NK-92 treated with Interleukin-12 subunit alpha and Interleukin-12 subunit beta, amount 100 ng/mL, for 24 hours (cell line): ENCODE measurements around the gene EPS8.

Experiments
- DNase-seq: peaks from one replicate; lab custom pipeline; 2025; lab: John Stamatoyannopoulos, UW

EPS8 gene

GRCh38 chr12:15789220-15790171 is at the start of gene EPS8:
Gene EPS8 (minus strand): TSS chr12:15789388. CDS start chr12:15682951, 106,437 bp downstream.
- no peak for DNase-seq

DNA sequence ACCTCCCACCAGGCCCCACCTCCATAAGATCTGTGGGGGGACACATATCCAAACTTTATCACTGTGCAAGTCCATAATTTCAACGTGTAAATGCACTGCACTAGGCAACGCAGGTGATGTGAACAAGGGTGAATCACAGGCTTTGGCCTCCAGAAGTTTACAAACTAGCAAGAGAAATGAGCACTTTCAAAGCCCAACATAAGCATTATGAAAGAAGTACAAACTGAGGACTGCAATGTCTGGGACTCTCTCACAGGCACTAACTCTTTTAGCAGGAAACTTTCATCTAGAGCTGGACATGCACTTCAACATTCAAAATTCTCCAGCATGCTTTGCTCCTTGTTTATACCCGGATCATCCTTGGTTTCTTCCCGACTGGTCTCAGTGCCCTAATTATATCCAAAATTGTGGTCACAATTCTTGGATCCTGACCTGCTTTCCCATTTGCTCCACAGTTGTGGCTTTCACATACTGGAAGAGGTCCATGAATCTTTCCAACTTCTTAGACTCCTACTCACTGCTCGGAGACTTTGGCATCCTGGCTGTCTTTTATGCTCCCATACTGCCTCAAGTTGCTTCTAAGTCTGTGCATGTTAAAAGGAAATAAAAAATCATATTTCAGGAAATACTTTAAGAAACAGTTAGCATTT is 48.1 kb upstream of the EPS8 start:
- no peak for DNase-seq

- no peak for DNase-seq
Measured at GRCh38 chr12:15834575-15834974, 45.4 kb upstream of the EPS8 start.

DNA sequence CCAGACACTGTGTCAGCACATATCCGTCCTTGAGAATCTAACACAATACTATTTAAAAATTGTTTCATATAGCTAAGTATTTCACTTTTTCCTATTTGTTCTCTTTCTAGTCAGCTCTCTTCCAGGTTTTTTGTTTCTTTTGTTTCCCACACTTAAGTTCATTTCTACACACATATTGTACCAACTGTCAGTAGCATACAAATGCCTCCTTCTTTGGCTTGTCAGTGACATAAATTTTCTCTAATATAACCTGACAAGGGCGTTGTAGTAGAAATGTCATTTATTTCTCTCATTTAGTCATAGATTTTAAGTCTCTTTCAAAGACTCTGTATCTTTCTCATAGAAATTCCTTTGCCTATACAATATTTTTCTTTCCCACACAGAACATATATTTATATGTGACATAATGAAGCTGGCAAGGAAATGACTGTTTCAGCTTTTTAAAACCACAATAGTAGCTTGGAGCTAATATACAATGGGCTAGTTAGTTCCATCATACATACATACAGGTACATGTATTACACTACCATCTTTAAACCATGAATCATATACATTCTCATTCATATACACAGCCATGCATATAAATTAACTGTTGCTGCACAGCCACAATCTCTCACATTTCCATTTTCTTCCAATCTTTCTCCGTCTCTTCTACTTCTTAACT is 42.3 kb upstream of the EPS8 start:
- DNase-seq: no peak

DNA sequence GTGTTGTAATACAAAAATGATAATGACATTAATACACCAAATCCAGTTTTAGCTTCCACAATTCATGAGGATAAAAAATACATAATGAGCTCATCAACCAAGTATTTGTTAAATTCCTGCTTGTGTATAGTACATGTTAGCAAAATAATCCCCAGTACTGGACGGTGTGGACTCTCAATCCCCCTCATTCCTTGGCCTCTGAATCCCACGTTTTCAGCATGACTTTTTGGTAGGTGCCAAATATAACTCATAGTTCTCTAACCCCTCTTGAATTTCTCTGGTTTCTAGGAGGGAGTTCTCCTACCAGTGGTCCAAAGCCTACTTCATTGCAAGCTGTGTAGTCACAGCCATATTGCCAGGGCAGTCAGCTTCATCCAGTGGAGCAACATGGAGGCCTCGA is 41.4 kb upstream of the EPS8 start:
- no peak for DNase-seq

DNA sequence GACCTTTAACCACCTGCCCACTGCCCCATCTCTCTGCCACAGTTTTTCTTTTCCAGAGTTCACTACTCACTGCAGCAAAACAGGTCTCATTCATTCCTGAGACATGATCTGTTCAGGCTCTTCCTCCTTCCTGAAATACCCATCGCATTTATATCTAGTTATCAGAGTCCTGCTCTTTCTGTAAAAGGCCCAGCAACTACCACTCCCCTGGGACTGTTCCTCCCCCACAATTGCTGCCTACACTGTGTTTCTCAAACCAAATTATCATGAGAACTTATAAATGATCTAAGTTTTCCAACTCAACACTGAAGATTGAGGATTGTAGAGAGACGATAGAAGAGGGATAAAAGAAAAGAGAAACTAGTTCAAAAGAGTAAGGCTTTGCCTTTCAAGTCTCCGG is 40.8 kb upstream of the EPS8 start:
- DNase-seq: no peak

- no peak for DNase-seq
Measured at GRCh38 chr12:15829255-15829654, 40.1 kb upstream of the EPS8 start.

DNA sequence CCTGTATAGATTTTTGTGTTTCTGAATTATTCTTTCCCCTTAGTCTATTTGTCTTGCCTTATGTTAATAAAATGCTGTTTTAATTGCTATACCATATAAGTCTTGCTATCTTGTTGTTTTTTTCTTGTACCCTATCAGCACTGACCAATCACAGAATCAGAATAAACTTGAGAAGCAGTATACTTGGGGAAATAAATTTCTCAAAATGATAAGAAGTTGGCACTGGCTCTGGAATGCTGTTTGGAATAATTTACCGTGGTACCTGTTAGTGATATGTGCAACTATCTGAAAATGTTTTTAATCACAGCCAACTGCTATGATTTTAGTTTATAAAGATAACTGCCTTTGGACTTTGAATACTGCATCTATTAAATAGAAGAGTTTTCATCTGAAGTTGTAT is 37.9 kb upstream of the EPS8 start:
- DNase-seq: no peak

DNA sequence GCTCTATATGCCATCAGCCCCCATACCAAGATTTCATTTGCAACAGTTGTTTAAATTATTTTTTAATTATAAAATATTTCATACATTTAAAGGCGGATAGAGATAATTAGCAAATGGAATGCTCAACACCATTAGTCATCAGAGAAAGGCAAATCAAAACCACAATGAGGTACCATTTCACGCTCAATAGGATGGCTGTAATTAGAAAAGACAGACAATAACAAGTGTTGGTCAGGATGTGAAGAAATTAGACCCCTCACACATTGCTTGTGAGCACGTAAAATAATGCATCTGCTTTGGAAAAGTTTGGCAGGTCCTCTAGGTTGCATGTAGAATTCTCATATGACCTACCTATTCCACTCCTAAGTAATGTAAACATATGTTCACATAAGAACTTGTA is 35.3 kb upstream of the EPS8 start:
- no peak for DNase-seq

DNA sequence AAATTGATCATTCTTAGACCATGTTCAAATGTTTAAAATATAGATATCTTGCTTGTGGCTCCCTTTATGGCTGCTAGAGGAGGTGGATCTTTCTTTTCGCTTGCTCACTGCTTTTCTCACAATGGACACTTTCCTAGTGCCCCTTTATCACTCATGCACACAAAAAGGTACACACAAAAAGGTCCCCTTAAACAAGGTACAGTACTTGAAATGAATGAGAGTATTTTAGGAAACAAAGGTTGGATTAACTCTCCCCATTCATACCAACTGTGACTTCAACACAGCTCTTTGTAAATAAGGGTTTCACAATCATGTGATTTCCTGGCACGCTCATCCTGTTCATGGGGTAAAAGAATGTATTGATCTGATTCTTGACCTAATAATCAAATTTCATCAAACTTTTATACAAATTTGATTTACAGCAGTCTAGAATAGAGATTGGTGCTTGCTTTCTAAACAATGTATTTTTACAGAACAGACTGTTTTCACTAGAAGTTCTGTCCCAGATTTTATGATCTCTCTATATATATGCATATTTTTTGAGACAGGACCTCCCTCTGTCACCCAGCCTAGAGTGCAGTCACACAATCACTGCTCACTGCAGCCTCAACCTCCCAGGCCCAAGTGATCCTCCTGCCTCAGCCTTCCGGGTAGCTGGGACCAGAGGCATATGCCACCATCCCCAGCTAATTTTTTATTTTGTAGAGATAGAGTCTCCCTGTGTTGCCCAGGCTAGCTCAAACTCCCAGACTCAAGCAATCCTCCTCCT is 34.4 kb upstream of the EPS8 start:
- no peak for DNase-seq

DNA sequence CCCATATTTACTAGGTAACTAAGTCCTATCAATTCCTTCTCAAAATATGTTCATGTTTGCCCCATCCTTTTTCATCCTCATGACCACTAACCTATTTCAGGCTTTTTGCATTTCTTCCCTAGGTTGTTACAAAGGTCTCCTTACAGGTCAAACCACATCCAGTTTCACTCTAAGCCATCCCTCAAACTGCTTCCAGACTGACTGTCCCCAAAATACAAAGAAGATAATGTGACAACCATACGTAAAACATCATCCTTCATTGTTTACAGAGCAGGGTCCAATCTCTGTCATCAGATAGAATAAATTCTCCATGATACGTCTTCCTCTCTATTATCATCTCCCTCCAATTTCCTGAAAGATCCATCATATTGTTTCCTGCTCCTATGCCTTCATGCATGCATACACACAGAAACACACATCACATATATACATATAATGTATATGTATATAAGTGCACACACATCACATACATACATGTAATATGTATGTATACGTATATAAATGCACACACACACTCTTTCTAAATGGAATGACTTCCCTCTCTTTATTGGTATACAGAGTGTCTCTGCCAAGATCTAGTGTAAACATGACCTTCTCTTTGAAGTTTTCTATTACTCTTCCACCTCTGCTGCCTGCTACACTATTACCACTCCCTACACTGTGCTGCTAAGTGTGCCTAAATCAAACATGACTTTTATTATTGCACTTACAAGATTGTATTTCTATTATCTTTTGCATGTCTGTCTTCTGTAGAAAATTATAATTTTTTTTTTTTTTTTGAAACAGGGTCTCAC is 30.7 kb upstream of the EPS8 start:
- no peak for DNase-seq

GRCh38 chr12:15818418-15818817 is 29.2 kb upstream of the EPS8 start:
- DNase-seq: no peak

DNA sequence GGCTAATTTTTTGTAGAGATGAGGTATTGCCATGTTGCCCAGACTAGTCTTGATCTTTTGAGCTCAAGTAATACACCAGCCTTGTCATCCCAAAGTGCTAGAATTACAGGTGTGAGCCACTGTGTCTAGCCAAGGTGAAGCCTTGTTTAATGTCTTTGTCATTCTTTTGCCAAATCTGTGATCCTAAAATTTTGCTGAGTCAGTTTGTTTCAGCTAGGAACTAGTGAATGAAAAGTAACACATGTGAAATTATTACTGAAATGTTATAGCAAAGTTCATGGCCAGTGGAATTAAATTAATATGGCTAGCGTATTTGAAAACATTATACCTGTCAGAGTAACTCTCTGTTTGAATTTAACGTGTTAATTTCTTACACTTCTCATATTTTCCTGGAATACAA is 26.5 kb upstream of the EPS8 start:
- DNase-seq: no peak

DNA sequence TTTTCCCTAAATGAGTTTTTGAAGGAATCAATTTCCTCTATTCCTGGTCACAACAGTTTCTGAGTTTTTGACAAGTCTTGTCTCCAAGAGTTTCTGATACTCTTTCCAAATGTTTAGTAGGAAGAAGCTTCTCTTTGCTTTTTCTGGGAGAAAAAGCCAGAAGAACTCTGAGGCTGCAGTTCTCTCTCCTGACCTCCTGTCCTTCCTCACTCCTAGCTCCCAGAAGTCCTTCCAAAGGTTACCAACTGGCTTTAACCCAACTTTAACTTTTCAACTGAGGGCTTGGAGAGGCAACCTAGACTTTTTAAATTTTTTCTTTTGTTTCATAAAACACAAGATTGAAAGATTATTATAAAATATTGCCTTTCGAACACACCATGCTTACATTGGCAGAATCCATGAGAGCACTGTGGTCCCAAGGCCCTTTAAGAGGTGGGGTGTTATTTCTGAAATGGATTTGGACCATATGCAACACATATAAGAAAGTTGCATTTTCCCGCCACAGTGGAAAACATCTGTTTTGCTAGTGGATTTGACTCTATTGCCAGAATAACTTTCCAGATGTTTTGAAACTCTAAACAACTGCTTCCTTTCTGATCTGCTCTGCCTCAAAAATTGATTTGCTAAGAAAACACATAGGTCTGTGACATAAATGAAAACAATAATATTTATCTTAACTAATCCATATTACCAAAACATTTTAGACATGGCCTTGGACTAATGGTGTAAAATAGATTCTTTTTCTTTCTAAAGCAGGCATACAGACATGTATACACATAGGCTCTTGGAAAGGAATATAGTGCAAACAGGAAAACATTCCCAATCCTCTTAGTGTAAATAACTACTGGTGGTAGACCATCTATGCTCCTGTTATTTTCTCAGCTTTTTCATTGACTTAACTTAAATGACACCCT is 22.3 kb upstream of the EPS8 start:
- no peak for DNase-seq

DNA sequence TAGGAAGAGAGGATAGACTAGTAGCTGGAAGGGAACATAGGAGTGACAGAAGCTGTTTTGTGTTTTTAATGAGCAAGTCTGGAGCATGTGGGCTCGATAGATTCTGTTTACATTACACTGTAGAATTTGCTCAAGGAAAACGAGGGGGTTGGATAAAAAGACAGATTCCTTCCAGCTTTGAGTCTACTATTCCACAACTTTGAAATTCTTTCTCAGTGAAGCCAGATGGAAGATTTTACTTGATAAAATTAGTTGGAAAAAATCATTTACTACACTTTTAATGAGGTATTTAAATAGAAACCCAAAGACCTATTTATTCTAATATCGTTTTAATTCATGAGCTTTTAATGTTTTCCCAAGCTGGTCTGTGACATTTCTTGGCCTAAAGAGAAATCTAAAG is 19.5 kb upstream of the EPS8 start:
- DNase-seq: no peak

DNA sequence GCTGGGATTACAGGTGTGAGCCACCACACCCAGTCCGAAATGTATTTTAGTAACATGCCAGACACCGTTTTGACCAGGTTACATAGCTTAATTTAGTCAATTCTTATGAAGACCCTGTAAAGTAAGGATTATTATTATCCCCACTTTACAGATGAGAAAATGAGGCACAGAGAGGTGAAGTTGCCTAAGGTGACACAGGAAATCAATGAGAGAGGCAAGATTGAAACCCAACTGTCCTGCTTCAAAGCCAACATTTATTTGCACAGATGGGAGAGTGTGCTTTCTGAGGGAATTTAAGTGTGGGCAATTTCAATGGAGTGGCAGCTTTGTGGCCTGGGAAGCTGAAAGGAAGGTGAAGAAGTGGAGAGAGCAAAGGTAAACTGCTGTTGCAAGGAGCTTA is 19.1 kb upstream of the EPS8 start:
- no peak for DNase-seq

DNA sequence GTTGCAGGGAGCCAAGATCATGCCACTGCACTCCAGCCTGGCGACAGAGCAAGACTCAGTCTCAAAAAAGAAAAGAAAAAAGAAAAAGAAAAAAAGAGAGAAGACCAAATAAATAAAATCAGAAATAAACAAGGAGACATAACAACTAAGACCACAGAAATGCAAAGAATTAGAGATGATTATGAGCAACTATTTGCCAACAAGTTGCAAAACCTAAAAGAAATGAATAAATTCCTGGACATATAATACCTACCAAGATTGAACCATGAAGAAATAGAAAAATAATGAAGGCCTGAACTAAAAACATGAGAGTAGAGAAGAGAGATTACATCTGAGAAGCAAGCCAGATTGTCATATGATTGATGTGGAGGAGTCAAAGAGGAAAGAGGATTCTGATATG is 17.6 kb upstream of the EPS8 start:
- DNase-seq: no peak

- DNase-seq: no peak
Measured at GRCh38 chr12:15801770-15802744, 12.9 kb upstream of the EPS8 start.

DNA sequence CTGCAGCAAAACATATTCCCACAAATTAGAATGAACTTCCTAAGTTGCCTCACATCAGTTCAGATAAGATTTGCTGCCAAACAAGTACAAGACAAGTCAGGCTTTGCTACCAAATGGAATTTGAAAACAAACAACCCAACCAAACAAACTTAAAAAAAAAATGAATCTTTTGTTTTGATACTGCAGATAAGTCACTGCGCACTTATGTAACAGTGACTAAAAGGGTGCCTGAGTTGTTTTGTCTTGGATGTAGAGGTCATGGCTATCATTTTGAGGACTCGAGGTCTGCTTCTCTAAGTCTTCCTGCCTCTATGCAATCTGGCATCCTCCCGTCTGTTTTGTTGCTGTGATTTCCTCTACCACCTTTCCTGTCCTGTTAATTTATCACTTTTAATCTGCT is 11.1 kb upstream of the EPS8 start:
- DNase-seq: no peak
